Panc1 (cell line): ENCODE measurements around the gene IL2RG. TPM values are rescaled to one million over a fixed set of nuclear protein-coding genes. Genes with fewer than 3 reads are reported as not detected.

Experiments used
- ATAC-seq: fragments of 200-7000 bp; cut with Tn5 transposase; 2 replicates; pipeline ENCODE4 v1.9.1; 2020; ENCODE audit warnings: mild to moderate bottlenecking, moderate library complexity
- BruUV-seq: library from RNA; stranded (reverse); fragments of 400-500 nt; replicated peaks from 2 replicates; lab custom pipeline; 2021; lab: Mats Ljungman, UMichigan
- CTCF ChIA-PET: fragments of 300-600 bp; sonication (Branson Sonifier 250); formaldehyde crosslinking; loops from one replicate; lab custom pipeline; 2022; ENCODE audit warnings: antibody characterized with exemption; lab: Charles Lee
- POLR2A ChIA-PET: fragments of 300-600 bp; sonication (Branson Sonifier 250); formaldehyde crosslinking; loops from one replicate; lab custom pipeline; 2022; ENCODE audit warnings: antibody characterized with exemption; lab: Charles Lee
- DNase-seq: peaks from one replicate; pipeline ENCODE4 v3.0.0-alpha.2; 2010; ENCODE audit warnings: low read depth, low spot score
- H3K27ac ChIP-seq: 2 replicates; pipeline ENCODE4 v1.5.1; 2011; ENCODE audit warnings: mild to moderate bottlenecking, low read length, inconsistent platforms
- H3K27me3 ChIP-seq: fragments of 200-500 bp; sonication (Bioruptor generic); 2 replicates; pipeline ENCODE4 v1.6.0; 2014; ENCODE audit warnings: low read length, inconsistent platforms; ENCODE audit not compliant: control insufficient read depth, insufficient read depth
- H3K36me3 ChIP-seq: fragments of 200-500 bp; sonication (Bioruptor generic); 2 replicates; pipeline ENCODE4 v1.5.1; 2014; ENCODE audit warnings: inconsistent platforms, mild to moderate bottlenecking, low read length, moderate library complexity; ENCODE audit not compliant: control insufficient read depth, insufficient read depth
- H3K4me1 ChIP-seq: 2 replicates; pipeline ENCODE4 v1.5.1; 2011; ENCODE audit warnings: inconsistent platforms, mild to moderate bottlenecking, low read length, moderate library complexity; ENCODE audit not compliant: control insufficient read depth, insufficient read depth
- H3K4me3 ChIP-seq, 2 experiments: 2 replicates each; pipeline ENCODE4 v1.5.1; 2011 to 2012; ENCODE audit warnings: low read depth in 2 of 2, low read length in 2 of 2, mild to moderate bottlenecking in 2 of 2, inconsistent platforms in 1 of 2, moderate library complexity in 1 of 2
- H3K9me3 ChIP-seq: fragments of 200-500 bp; sonication (Bioruptor generic); 2 replicates; pipeline ENCODE4 v1.5.1; 2014; ENCODE audit warnings: low read depth, mild to moderate bottlenecking, inconsistent platforms, low read length, moderate library complexity; ENCODE audit not compliant: control insufficient read depth, insufficient read depth
- POLR2AphosphoS5 ChIP-seq: IDR thresholded peaks from 2 replicates; pipeline ENCODE4 v1.6.1; 2012; ENCODE audit warnings: mild to moderate bottlenecking, low read depth, low read length, moderate library complexity
- SIN3A ChIP-seq: IDR thresholded peaks from 2 replicates; pipeline ENCODE4 v1.6.1; 2012; ENCODE audit warnings: low read depth, mild to moderate bottlenecking, low read length, moderate library complexity, borderline replicate concordance; ENCODE audit not compliant: insufficient read depth
- TCF7L2 ChIP-seq: IDR thresholded peaks from 2 replicates; pipeline ENCODE4 v1.6.1; 2011; ENCODE audit warnings: mild to moderate bottlenecking, low read depth, low read length, inconsistent platforms
- in situ Hi-C: cut with HindIII; loops from 2 replicates; pipeline ENCODE4 v1.10.0; 2016; ENCODE audit warnings: low sequenced_read_pairs, low pct_unique_long_range_greater_than_20kb
- intact Hi-C: fragments of 100-400 bp; cut with micrococcal nuclease; formaldehyde crosslinking; loops from one replicate; pipeline ENCODE4 v1.10.0; 2022; ENCODE audit not compliant: unreplicated experiment
- total RNA-seq: library from RNA; stranded (reverse); gene quantifications from one replicate; pipeline ENCODE4 v1.2.1, GENCODE V29; 2021; ENCODE audit not compliant: unreplicated experiment
- TF ChIP-seq, protein P1 (sequence below): fragments of 450-650 bp; IDR thresholded peaks from 2 replicates; pipeline ENCODE4 v1.5.1; 2017; ENCODE audit warnings: mild to moderate bottlenecking
- TF ChIP-seq, protein P2 (sequence below), 2 experiments: IDR thresholded peaks; 2 replicates each; pipeline ENCODE4 v1.6.1; 2011 to 2012; ENCODE audit warnings: low read depth in 2 of 2, control low read depth in 1 of 2, low read length in 1 of 2, mild to moderate bottlenecking in 1 of 2, moderate library complexity in 1 of 2; ENCODE audit not compliant: insufficient read depth in 1 of 2

Gene IL2RG
- total RNA-seq, 1 experiment from 2014 or later: 0.28 TPM

DNA sequence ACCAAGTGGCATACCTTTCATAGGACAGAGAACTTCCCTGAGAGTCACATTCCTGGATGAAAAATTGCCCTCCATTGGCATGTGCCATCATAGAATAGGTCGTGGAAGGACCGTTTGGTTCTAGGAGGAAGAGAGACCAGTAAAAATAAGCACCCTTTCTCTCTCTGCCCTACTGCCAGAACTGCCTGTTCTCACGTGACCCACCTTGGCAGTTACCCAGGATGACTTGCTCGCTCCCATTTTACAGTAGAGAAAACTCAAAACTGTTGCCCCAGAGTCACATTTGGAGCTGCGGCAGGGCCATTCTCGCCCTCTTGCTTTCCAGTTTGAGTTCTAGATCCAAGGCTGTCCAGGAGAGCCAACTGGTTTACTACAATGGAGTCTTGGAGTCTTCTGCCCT lies 32.1 kb upstream of the IL2RG start:
- intact Hi-C loops: no loop called here

DNA sequence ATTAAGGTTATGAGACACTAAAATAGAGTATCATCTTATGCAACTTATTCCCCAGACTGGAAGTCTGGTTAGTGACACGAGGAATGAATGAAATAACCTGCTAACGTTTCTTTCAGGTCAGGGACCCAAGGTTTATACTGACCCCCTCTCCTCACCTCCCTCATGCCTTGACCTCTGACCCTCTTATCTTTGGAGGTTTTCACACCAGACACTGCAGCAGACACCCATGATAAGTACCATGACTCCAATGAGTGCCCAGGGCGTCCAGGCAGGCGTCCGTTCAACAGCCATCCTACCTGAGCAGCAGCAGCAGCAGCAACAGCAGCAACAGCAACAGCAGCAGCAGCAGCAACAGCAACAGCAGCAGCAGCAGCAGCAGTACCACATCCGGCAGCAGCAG lies 29.1 kb upstream of the IL2RG start:
- CTCF ChIA-PET: no interaction called here
- POLR2A ChIA-PET: no interaction called here
- no peaks in the 10 kb centered on the region for H3K27me3 ChIP-seq
- no peak overlapping the region for H3K4me3 ChIP-seq
- no peak for DNase-seq
- no peaks in the 10 kb centered on the region for H3K9me3 ChIP-seq
- no peak overlapping the region for H3K27ac ChIP-seq
- no peaks in the 10 kb centered on the region for H3K4me1 ChIP-seq
- in situ Hi-C loops (no loop called here), intact Hi-C loops (no loop called here)
- TF ChIP-seq, protein P1, sequence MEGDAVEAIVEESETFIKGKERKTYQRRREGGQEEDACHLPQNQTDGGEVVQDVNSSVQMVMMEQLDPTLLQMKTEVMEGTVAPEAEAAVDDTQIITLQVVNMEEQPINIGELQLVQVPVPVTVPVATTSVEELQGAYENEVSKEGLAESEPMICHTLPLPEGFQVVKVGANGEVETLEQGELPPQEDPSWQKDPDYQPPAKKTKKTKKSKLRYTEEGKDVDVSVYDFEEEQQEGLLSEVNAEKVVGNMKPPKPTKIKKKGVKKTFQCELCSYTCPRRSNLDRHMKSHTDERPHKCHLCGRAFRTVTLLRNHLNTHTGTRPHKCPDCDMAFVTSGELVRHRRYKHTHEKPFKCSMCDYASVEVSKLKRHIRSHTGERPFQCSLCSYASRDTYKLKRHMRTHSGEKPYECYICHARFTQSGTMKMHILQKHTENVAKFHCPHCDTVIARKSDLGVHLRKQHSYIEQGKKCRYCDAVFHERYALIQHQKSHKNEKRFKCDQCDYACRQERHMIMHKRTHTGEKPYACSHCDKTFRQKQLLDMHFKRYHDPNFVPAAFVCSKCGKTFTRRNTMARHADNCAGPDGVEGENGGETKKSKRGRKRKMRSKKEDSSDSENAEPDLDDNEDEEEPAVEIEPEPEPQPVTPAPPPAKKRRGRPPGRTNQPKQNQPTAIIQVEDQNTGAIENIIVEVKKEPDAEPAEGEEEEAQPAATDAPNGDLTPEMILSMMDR: no peak
- TF ChIP-seq SIN3A (no peak), TCF7L2 (no peak), POLR2AphosphoS5 (no peak)
- TF ChIP-seq, protein P2, sequence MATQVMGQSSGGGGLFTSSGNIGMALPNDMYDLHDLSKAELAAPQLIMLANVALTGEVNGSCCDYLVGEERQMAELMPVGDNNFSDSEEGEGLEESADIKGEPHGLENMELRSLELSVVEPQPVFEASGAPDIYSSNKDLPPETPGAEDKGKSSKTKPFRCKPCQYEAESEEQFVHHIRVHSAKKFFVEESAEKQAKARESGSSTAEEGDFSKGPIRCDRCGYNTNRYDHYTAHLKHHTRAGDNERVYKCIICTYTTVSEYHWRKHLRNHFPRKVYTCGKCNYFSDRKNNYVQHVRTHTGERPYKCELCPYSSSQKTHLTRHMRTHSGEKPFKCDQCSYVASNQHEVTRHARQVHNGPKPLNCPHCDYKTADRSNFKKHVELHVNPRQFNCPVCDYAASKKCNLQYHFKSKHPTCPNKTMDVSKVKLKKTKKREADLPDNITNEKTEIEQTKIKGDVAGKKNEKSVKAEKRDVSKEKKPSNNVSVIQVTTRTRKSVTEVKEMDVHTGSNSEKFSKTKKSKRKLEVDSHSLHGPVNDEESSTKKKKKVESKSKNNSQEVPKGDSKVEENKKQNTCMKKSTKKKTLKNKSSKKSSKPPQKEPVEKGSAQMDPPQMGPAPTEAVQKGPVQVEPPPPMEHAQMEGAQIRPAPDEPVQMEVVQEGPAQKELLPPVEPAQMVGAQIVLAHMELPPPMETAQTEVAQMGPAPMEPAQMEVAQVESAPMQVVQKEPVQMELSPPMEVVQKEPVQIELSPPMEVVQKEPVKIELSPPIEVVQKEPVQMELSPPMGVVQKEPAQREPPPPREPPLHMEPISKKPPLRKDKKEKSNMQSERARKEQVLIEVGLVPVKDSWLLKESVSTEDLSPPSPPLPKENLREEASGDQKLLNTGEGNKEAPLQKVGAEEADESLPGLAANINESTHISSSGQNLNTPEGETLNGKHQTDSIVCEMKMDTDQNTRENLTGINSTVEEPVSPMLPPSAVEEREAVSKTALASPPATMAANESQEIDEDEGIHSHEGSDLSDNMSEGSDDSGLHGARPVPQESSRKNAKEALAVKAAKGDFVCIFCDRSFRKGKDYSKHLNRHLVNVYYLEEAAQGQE (IDR thresholded peaks at IDR 0.05; ENCODE audit: insufficient read depth in 1 of 2, low read depth in 2 of 2, low read length in 1 of 2): no peak
- BruUV-seq: no TSS peak
- no peak for ATAC-seq
- peaks cover 2% of the 10 kb centered on the region; the same call in 1 of the 2 replicates for H3K36me3 ChIP-seq

More for the DNA sequence above, 32.1 kb upstream of the IL2RG start:
- ChIA-PET CTCF (no interaction called here), POLR2A (no interaction called here)
- Histone ChIP-seq H3K4me3 (no peak overlapping the region), H3K9me3 (no peaks in the 10 kb centered on the region), H3K27me3 (no peaks in the 10 kb centered on the region), H3K36me3 (peaks cover 2% of the 10 kb centered on the region; the same call in 1 of the 2 replicates), H3K4me1 (no peaks in the 10 kb centered on the region), H3K27ac (no peak overlapping the region)
- no peak for TF ChIP-seq SIN3A
- no peak for TF ChIP-seq TCF7L2
- TF ChIP-seq, protein P2 (IDR thresholded peaks at IDR 0.05; ENCODE audit: insufficient read depth in 1 of 2, low read depth in 2 of 2, low read length in 1 of 2): no peak
- TF ChIP-seq, protein P1: no peak
- TF ChIP-seq POLR2AphosphoS5: no peak
- in situ Hi-C loops: no loop called here
- BruUV-seq: no TSS peak
- DNase-seq: no peak
- ATAC-seq: no peak
